Peyer's patch (tissue), 4 donors: ENCODE measurements around the gene RPP38. TPM values are rescaled to one million over a fixed set of nuclear protein-coding genes. Genes with fewer than 3 reads are reported as not detected.
A peak's percentile ranks its signal among the peaks of the same experiment; 100 is the strongest.

Experiments
- DNase-seq, 3 donors: peaks; one replicate each; pipeline ENCODE4 v3.0.0-alpha.2; 2017 to 2019
- H3K27ac ChIP-seq, 4 donors: fragments of 200-600 bp; sonication (generic); one replicate each; pipeline ENCODE4 v1.5.1; 2016 to 2019
- H3K27me3 ChIP-seq, 2 donors: fragments of 200-600 bp; sonication (generic); one replicate each; pipeline ENCODE4 v1.5.1; 2019
- H3K36me3 ChIP-seq, 3 donors: fragments of 200-600 bp; sonication (generic); one replicate each; pipeline ENCODE4 v1.5.1; 2016 to 2019
- H3K4me1 ChIP-seq, 4 donors: fragments of 200-600 bp; sonication (generic); one replicate each; pipeline ENCODE4 v1.5.1; 2016 to 2019
- H3K4me3 ChIP-seq, 4 donors: fragments of 200-600 bp; sonication (generic); 1 replicate in 3 of 4; 2 replicates in 1 of 4; pipeline ENCODE4 v1.5.1; 2016 to 2019; ENCODE audit warnings: mild to moderate bottlenecking in 1 of 4
- H3K9me3 ChIP-seq, 4 donors: fragments of 200-600 bp; sonication (generic); one replicate each; pipeline ENCODE4 v1.5.1; 2016 to 2019; ENCODE audit warnings: mild to moderate bottlenecking in 1 of 4
- POLR2A ChIP-seq, 2 donors: fragments of 450-650 bp; IDR thresholded peaks; one replicate each; pipeline ENCODE4 v1.5.1; 2017; ENCODE audit warnings: antibody characterized with exemption in 2 of 2, mild to moderate bottlenecking in 2 of 2, moderate library complexity in 2 of 2
- total RNA-seq, 4 donors: library from RNA; depleted of rRNA; stranded (reverse); fragments of >200 nt; gene quantifications; one replicate each; pipeline ENCODE4 v1.1.0, GENCODE V29; 2016
- TF ChIP-seq, protein P1 (sequence below), 6 experiments: fragments of 450-650 bp in 4 of 6; fragments of 200-600 bp in 2 of 6; sonication (generic) in 1 of 6; IDR thresholded peaks; one replicate each; pipeline ENCODE4 v1.5.1; 2017 to 2019; ENCODE audit warnings: antibody characterized with exemption in 6 of 6, mild to moderate bottlenecking in 3 of 6, moderate library complexity in 1 of 6

The RPP38 gene
- total RNA-seq, 4 donors from 2014 or later: 13.5 to 21.5 (median 19.6) TPM

DNA sequence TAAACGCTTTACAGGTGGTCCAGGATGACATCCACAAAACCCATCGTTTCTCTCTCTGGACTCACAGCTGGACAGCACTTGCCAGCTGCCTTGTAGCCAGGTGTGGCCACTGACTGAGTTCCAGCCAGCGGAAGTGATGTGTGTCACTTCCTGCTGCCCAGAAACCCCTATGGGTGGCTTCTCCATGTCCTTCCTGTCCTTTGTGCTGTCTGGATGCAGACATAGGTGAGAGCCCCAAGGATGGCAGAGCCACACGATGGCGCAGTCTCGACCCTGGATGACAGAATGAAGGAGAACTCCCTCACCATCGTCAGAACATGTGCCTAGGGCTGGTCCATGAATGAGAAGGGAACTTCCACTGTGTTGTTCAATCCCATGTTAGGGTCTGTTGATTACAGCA is 49.2 kb downstream of the RPP38 start:
- no peaks in the 10 kb centered on the region for H3K27me3 ChIP-seq
- TF ChIP-seq, protein P1, sequence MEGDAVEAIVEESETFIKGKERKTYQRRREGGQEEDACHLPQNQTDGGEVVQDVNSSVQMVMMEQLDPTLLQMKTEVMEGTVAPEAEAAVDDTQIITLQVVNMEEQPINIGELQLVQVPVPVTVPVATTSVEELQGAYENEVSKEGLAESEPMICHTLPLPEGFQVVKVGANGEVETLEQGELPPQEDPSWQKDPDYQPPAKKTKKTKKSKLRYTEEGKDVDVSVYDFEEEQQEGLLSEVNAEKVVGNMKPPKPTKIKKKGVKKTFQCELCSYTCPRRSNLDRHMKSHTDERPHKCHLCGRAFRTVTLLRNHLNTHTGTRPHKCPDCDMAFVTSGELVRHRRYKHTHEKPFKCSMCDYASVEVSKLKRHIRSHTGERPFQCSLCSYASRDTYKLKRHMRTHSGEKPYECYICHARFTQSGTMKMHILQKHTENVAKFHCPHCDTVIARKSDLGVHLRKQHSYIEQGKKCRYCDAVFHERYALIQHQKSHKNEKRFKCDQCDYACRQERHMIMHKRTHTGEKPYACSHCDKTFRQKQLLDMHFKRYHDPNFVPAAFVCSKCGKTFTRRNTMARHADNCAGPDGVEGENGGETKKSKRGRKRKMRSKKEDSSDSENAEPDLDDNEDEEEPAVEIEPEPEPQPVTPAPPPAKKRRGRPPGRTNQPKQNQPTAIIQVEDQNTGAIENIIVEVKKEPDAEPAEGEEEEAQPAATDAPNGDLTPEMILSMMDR (IDR thresholded peaks at IDR 0.05): no peak
- no peak for TF ChIP-seq POLR2A (IDR thresholded peaks at IDR 0.05)
- no peak overlapping the region for H3K27ac ChIP-seq
- no peak for DNase-seq
- no peaks in the 10 kb centered on the region for H3K9me3 ChIP-seq
- no peaks in the 10 kb centered on the region for H3K4me1 ChIP-seq
- no peak overlapping the region for H3K4me3 ChIP-seq
- H3K36me3 ChIP-seq: no peaks in the 10 kb centered on the region

DNA sequence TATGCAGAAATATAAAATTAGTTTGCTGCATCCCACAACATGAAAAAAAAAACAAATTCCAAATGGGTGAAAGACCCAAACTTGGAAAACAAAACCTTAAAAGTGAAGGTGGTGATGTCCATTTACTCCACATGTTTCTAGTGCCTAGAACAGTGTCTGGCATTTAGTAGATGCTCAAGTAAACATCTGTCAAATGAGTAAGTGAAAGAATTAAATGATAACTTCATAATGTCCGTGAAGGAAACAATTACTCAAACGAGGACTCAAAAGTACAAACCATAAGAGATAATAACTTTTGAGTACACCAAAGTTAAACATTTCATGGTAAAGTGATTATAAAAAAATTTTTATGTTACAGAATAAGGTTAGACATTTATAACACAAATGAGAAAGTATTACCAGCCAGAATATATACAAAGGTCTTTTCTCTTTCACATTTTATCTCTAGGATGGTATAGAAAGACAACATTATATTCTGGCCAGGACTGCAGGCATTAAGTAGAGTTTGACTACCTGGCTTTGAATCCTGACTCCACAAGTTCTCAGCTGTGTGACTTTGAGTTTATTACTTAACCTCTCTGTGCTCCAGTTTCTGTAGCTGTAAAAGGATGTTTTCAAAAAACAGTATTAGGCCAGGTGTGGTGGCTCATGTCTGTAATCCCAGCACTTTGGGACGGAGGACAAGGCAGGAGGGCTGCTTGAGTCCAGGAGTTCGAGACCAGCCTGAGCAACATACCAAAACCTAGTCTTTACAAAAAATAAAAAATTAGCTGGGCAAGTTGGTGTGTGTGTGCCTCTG is 50.6 kb downstream of the RPP38 start:
- Histone ChIP-seq H3K27me3 (no peaks in the 10 kb centered on the region), H3K4me1 (peaks cover 0 to 4% (median 0%) of the 10 kb centered on the region in 4 donors), H3K9me3 (no peaks in the 10 kb centered on the region), H3K27ac (no peak overlapping the region), H3K4me3 (no peak overlapping the region), H3K36me3 (no peaks in the 10 kb centered on the region)
- TF ChIP-seq, protein P1 (IDR thresholded peaks at IDR 0.05): no peak
- TF ChIP-seq POLR2A (IDR thresholded peaks at IDR 0.05): no peak
- no peak for DNase-seq

DNA sequence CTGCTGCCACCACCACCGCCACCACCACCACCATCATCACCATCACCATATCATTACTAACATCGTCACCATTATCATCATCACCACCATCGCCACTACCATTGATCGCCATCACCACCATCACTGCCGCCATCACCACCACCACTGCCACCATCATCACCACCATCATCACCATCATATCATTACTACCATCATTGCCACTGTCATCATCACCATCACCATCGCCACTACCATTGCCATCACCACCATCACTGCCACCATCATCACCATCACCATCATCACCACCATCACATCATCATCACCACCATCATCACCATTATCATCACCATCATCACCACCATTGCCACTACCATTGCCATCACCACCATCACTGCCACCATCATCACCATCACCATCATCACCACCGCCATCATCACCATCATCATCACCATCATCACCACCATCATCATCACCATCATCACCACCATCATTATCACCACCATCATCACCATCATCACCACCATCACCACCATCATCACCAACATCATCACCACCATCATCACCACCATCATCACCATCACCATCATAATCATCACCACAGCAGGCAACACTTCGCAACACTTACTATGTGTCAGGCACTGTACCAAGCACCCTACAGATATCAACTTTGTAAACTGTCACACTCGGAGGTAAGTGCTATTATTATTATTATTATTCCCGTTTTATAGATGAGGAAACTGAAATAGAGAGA is 52.1 kb downstream of the RPP38 start:
- Histone ChIP-seq H3K4me1 (peaks cover 0 to 4% (median 0%) of the 10 kb centered on the region in 4 donors), H3K27me3 (no peaks in the 10 kb centered on the region), H3K9me3 (no peaks in the 10 kb centered on the region), H3K27ac (no peak overlapping the region), H3K4me3 (no peak overlapping the region), H3K36me3 (no peaks in the 10 kb centered on the region)
- no peak for TF ChIP-seq POLR2A (IDR thresholded peaks at IDR 0.05)
- TF ChIP-seq, protein P1 (IDR thresholded peaks at IDR 0.05): no peak
- DNase-seq: no peak

DNA sequence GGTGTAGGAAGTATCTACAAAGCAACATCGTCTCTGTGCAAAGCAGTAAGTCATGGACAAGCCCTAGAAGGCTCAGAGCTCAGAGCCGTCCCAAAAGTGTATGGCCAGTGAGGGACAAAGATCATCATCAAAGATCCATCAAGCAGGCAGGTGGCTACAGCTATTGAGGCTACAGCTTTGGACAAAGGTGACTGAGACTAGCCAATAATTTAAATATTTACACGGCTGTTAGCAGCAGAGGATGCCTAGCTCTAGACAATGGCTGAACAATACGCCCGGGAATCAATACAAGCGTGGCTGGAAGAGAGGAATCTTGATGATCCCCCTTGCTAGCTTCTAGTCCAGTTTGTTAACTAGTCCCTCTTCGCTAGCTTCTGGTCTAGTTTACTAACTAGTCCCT is 53.4 kb downstream of the RPP38 start:
- H3K4me1 ChIP-seq: peaks cover 0 to 4% (median 0%) of the 10 kb centered on the region in 4 donors
- H3K27me3 ChIP-seq: no peaks in the 10 kb centered on the region
- no peak for DNase-seq
- TF ChIP-seq, protein P1 (IDR thresholded peaks at IDR 0.05): no peak
- TF ChIP-seq POLR2A (IDR thresholded peaks at IDR 0.05): no peak
- H3K36me3 ChIP-seq: no peaks in the 10 kb centered on the region
- no peak overlapping the region for H3K4me3 ChIP-seq
- H3K27ac ChIP-seq: no peak overlapping the region
- no peaks in the 10 kb centered on the region for H3K9me3 ChIP-seq

DNA sequence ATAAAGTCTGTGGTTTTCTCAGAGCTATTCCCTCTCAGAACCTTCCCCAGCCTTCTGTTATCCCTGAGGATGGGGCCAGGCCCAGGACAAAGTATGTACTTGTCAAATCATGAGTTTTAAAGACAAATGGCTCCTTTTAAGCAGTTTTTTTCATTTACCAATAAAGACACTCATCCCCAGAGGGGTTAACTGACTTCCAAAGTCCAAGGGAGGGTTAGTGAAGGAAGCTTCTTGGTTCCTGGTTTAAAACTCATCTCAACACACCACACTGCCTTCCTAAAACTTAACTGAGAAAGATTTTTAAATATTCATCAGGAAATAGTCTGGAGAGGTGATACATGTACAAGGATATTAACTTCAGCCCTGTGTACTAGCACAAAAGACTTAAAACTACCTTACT is 55.4 kb downstream of the RPP38 start:
- H3K27ac ChIP-seq: peak overlapping the region in 3 of 4 donors; percentile 50 to 86 (median 72)

More for the DNA sequence above, 55.4 kb downstream of the RPP38 start:
- Histone ChIP-seq H3K36me3 (no peaks in the 10 kb centered on the region), H3K4me3 (no peak overlapping the region), H3K4me1 (peaks cover 0 to 4% (median 0%) of the 10 kb centered on the region in 4 donors), H3K9me3 (no peaks in the 10 kb centered on the region), H3K27me3 (no peaks in the 10 kb centered on the region)
- DNase-seq: no peak
- TF ChIP-seq, protein P1 (IDR thresholded peaks at IDR 0.05): no peak
- no peak for TF ChIP-seq POLR2A (IDR thresholded peaks at IDR 0.05)

Other genes with a start within 250 kb of the RPP38 start
- 10 to 100 TPM in 2 of 4 donors, 1 to 10 TPM in 2; 2.5 to 22.3 (median 9.0) TPM for gene SUV39H2, start 218.5 kb upstream of the RPP38 start, total RNA-seq
- gene DCLRE1C, start 143.3 kb upstream of the RPP38 start, total RNA-seq: 10 to 100 TPM; 10.9 to 18.2 (median 16.5) TPM
- not detected for gene MEIG1, start 138.0 kb upstream of the RPP38 start, total RNA-seq
- not detected for gene OLAH, start 53.4 kb upstream of the RPP38 start, total RNA-seq
- gene ACBD7, start 8.6 kb upstream of the RPP38 start, total RNA-seq: 1 to 10 TPM in 1 of 4 donors, under 1 TPM in 1, not detected in 2; 0.70 to 1.1 TPM
- gene NMT2, start 71.3 kb downstream of the RPP38 start, total RNA-seq: 10 to 100 TPM; 13.2 to 27.9 (median 20.8) TPM